Measurements from ENCODE around the gene TRIP6.

DNA sequence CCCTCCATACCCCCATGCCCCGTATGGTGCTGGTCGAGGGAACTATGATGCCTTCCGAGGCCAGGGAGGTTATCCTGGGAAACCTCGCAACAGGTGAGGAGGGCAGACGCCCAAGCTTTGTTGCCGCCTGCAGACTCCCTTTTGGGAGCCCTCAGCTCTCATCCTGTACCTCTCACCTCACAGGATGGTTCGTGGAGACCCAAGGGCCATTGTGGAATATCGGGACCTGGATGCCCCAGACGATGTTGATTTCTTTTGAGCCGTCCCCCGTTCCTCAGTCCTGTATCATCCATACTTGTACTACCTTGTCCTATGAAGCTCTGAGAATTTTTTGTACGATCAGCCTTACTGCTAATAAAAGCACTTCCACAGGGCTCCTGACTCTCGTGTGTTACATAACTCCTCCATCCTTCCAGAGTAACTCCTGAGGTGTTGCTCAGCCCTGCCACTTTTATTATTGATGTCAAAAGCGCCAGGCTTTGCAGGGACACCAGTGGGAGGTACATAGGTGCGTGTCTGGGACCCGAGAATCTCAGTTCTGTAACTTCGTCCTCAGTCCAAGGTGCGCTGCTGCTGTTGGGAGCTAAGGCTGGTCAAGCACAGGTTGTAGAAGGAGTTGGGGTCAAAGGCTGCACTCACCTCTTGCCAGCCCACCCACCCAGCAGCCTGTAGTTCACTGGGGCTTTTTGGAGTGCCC, 21.3 kb downstream of the TRIP6 start:
- TF ChIP-seq CTCF (IDR thresholded peaks at IDR 0.05) (no peak), POLR2A (IDR thresholded peaks at IDR 0.05) (no peak)
